ENCODE results near the gene DEPDC7. TPM values are rescaled to one million over a fixed set of nuclear protein-coding genes. Genes with fewer than 3 reads are reported as not detected.

The DEPDC7 gene
- total RNA-seq, 2 donors from 2014 or later = 2.6 to 8.9 TPM

DNA sequence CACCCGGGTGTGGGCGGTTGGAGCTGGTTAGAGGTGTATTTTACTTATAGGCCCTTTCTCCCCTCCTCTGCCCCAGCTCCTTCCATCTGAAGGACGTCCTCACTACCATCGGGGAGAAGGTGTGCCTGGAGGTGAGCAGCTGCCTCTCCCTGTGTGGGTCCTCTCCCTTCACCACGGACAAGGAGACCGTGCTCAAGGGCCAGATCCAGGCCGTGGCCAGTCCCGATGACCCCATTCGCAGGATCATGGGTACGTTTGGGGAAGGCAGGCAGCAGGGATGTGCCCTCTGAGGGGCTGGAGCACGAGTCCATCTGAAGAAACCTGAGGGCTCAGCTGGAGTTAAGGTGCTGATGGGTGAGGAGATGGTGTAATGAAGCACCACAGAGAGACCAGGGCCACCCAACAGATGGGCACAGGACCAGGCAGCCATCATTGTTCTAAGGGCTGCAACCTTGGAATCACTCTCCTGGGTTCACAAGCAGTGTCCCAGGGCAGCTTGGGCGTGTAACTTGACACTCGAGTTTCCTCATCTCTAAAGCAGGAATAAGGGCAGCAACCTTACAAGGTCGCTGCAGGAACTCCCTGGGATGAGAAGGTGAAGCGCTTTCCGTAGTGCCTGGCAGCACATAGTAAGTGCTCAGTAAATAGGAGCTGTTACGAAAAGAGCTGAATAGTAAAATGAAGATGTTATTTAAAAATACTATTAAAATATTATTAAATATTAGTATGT lies 53.1 kb downstream of the DEPDC7 start:
- peaks cover 7% of the 10 kb centered on the region for H3K4me1 ChIP-seq (replicated peaks)
- no peaks in the 10 kb centered on the region for H3K9me3 ChIP-seq
- DNase-seq (ENCODE audit: low spot score) = no peak
- peaks cover 0 to 6% of the 10 kb centered on the region in 2 donors for H3K36me3 ChIP-seq
- 93% methylated on average over 17 of the region's 17 CpGs for WGBS
- TF ChIP-seq POLR2AphosphoS5 (IDR thresholded peaks at IDR 0.05) = no peak
- TF ChIP-seq, protein P1, sequence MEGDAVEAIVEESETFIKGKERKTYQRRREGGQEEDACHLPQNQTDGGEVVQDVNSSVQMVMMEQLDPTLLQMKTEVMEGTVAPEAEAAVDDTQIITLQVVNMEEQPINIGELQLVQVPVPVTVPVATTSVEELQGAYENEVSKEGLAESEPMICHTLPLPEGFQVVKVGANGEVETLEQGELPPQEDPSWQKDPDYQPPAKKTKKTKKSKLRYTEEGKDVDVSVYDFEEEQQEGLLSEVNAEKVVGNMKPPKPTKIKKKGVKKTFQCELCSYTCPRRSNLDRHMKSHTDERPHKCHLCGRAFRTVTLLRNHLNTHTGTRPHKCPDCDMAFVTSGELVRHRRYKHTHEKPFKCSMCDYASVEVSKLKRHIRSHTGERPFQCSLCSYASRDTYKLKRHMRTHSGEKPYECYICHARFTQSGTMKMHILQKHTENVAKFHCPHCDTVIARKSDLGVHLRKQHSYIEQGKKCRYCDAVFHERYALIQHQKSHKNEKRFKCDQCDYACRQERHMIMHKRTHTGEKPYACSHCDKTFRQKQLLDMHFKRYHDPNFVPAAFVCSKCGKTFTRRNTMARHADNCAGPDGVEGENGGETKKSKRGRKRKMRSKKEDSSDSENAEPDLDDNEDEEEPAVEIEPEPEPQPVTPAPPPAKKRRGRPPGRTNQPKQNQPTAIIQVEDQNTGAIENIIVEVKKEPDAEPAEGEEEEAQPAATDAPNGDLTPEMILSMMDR (IDR thresholded peaks at IDR 0.05) = no peak
- TF ChIP-seq POLR2A (IDR thresholded peaks at IDR 0.05) = no peak
- no peak overlapping the region for H3K27ac ChIP-seq
- H3K4me3 ChIP-seq = no peak overlapping the region
- intact Hi-C loops (cut with DNase I) = loop anchor here (10.0 kb wide), 1 partner anchor 264 kb away; no protein-coding TSS in a partner anchor
- no peaks in the 10 kb centered on the region for H3K27me3 ChIP-seq (replicated peaks; ENCODE audit: insufficient read depth)

DNA sequence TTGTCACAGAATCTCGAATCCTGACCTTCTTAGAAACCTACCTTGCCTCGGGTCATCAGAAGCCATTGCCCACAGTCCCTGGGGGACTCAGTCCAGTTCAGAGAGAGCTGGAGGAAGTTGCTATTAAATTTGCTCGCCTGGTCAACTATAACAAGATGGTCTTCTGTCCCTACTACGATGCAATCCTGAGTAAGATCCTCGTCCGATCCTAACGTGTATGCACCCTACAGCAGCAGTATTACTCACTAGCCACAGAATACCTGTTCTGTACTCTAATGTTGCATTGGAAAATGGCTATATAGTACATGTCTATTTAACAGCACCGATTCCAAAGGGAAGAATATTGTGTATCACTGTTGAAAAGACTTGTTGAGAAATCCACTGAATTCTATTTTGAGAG lies 56.8 kb downstream of the DEPDC7 start:
- DNase-seq (ENCODE audit: low spot score) = no peak
- no peak overlapping the region for H3K4me3 ChIP-seq
- no peaks in the 10 kb centered on the region for H3K4me1 ChIP-seq (replicated peaks)
- H3K27me3 ChIP-seq (replicated peaks; ENCODE audit: insufficient read depth) = no peaks in the 10 kb centered on the region
- intact Hi-C loops (cut with DNase I) = no loop called here
- H3K36me3 ChIP-seq = peaks cover 0 to 6% of the 10 kb centered on the region in 2 donors
- TF ChIP-seq POLR2AphosphoS5 (IDR thresholded peaks at IDR 0.05) (no peak), POLR2A (IDR thresholded peaks at IDR 0.05) (no peak)
- TF ChIP-seq, protein P1 (IDR thresholded peaks at IDR 0.05) = no peak
- 87% methylated on average over 8 of the region's 8 CpGs for WGBS
- H3K27ac ChIP-seq = no peak overlapping the region
- no peaks in the 10 kb centered on the region for H3K9me3 ChIP-seq

Small RNA genes within 50 kb of the gene (small RNA-seq; reads per million reads assigned to genes)
- gene RF00019 = 0 reads per million in 2 donors

Other genes starting within 250 kb of the DEPDC7 start
- gene CCDC73, start 221.2 kb upstream of the DEPDC7 start, total RNA-seq = 1 to 10 TPM in 1 of 2 donors, under 1 TPM in 1; 0.09 to 2.7 TPM
- gene PRRG4, start 186.0 kb upstream of the DEPDC7 start, total RNA-seq = 10 to 100 TPM in 1 of 2 donors, 1 to 10 TPM in 1; 5.2 to 21.7 TPM
- gene QSER1, start 123.1 kb upstream of the DEPDC7 start, total RNA-seq = 10 to 100 TPM; 15.8 to 25.5 TPM
- gene TCP11L1, start 23.7 kb downstream of the DEPDC7 start, total RNA-seq = 10 to 100 TPM; 15.3 to 27.1 TPM
- gene CSTF3, start 145.6 kb downstream of the DEPDC7 start, total RNA-seq = 10 to 100 TPM; 12.5 to 13.3 TPM
- 10 to 100 TPM; 90.4 to 97.2 TPM for gene HIPK3, start 241.5 kb downstream of the DEPDC7 start, total RNA-seq

Measured in prostate gland (tissue), 2 donors.